HG02943 (cell line): ENCODE measurements around the gene RAB11FIP5.

Experiments used
- ATAC-seq: cut with Tn5 transposase; IDR thresholded peaks from one replicate; pipeline ENCODE4 v1.9.1; 2021; ENCODE audit warnings: mild to moderate bottlenecking, low read depth, moderate library complexity; ENCODE audit not compliant: unreplicated experiment

RAB11FIP5 gene

GRCh38 chr2:73035899-73036711 lies 76.6 kb downstream of the RAB11FIP5 start:
- no peak for ATAC-seq

GRCh38 chr2:73034661-73035375 lies 77.9 kb downstream of the RAB11FIP5 start:
- ATAC-seq, result no peak

DNA sequence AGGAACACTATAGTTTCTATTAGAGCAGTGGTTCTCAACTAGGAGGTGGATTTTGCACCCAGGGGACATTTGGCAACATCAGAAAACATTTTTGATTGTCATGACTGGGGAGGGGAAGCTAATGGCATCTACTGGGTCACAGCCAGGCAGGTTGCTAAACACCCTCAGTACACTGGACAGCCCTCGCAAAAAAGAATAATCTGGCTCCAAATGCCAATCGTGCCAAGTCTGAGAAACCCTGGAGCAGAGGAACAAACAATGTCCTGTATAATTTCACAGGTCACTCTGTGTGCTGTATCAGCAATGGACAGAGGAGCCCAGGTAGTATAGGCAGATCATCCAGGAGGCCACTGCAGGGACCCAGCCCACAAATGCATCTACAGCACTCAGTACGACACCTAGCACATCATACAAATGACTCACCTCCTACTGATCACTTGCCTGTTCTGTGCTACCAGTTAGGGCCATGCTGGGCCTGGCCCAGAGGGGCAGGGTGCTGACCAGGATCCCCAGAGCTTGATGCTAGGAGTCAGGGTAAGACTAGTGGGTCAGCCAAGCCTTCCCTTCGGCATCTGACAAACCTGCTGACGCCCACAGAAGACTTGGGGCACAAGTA lies 78.9 kb downstream of the RAB11FIP5 start:
- no peak for ATAC-seq

DNA sequence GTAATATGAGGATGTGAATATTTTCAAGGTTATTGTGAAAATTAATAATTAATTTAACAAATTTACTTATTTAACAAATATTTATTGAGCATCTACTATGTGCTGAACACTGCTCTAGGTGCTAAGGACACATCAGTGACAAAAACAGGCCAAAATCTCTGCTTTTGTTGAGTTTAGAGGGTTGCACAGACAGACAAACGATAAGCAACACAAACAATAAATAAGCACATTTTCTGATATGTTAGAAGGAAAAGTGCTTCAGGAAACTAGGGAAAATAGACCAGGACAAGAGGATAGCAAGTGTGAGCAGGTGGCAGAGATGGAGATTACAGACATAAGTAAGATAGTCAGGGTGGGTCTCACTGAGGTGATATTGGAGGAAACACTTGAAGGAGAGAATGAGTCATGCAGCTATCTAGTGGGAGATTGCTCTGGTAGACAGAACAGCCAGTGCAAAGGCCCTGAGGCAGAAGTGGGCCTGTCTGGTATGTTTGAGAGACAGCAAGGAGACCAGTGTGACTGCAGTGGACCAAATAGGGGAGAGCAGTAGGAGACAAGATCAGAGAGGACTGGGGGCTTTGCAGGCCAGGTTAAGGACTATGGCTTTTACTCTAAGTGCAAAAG lies 79.5 kb downstream of the RAB11FIP5 start:
- no peak for ATAC-seq

DNA sequence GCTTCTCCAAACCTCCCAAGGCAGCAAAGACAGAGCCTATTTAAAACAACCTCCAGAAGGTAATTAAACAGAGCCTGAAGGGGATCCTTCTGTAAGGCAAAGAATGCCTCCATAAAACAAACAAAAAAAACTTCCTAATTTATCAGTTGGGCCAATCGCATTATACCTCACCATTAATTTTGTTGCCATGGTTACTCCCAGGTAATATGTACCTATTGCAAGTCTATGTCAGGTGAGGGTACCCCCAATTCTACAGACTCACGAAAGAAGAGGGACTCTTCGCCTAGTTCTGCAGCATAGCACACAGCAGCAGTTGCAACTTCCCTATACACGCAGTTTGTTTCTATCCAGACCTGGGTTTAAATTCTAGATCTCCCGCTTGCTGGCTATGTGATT lies 80.0 kb downstream of the RAB11FIP5 start:
- no peak for ATAC-seq

- ATAC-seq, result no peak
Measured at GRCh38 chr2:73031725-73032701, 80.7 kb downstream of the RAB11FIP5 start.

GRCh38 chr2:73031095-73031678 lies 81.6 kb downstream of the RAB11FIP5 start:
- ATAC-seq, result no peak

- ATAC-seq, result no peak
Measured at GRCh38 chr2:73028841-73029240, 83.9 kb downstream of the RAB11FIP5 start.

GRCh38 chr2:73027340-73027739 lies 85.4 kb downstream of the RAB11FIP5 start:
- ATAC-seq, result no peak

GRCh38 chr2:73023497-73023896 lies 89.3 kb downstream of the RAB11FIP5 start:
- ATAC-seq, result no peak
